ENCODE measurements around the gene ADRA2C.

ADRA2C gene

DNA sequence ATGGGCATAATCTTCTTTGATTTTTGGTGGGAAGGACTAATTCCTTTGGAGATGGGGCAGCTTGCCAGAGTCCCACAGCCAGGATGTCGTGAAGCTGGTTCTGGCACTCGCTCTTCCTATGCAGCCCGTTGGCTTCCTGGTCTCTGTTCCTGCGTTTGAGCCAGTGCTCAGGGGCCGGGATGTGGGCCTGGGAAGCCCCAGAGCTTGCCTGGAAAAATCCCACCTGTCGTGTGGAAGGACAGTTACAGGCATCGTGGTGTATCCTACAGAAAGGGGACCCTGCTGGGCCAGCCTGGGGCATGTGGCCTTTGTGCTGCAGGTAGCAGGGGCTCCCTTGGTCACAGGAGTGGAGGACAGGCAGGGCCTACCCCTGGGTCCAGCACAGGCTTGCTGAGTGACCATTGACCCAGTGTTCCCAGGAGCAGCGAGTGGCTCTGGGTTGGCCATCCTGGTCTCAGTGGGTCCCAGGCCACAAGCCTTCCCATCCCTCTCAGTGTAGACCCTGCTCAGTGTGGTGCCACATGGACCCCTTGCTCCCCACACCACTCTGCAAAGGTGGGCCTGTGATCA is 50.2 kb downstream of the ADRA2C start:
- no peak overlapping the region for H3K27ac Mint-ChIP-seq
- DNase-seq (ENCODE audit: low spot score in 2 of 2) (no peak), ATAC-seq (no peak)
- H3K4me3 Mint-ChIP-seq = no peak overlapping the region
- H3K9me3 Mint-ChIP-seq = no peaks in the 10 kb centered on the region
- no peaks in the 10 kb centered on the region for H3K4me1 Mint-ChIP-seq
- H3K36me3 Mint-ChIP-seq = no peaks in the 10 kb centered on the region

- H3K27ac Mint-ChIP-seq = no peak overlapping the region
Observed at GRCh38 chr4:3816983-3817960, 51.1 kb downstream of the ADRA2C start.

More at GRCh38 chr4:3816983-3817960, 51.1 kb downstream of the ADRA2C start:
- no peak overlapping the region for H3K4me3 Mint-ChIP-seq
- H3K9me3 Mint-ChIP-seq = no peaks in the 10 kb centered on the region
- H3K4me1 Mint-ChIP-seq = peaks cover 2% of the 10 kb centered on the region
- ATAC-seq (no peak), DNase-seq (ENCODE audit: low spot score in 2 of 2) (no peak)
- H3K36me3 Mint-ChIP-seq = no peaks in the 10 kb centered on the region

All from stimulated activated effector memory CD8-positive, alpha-beta T cell treated with anti-CD3 and anti-CD28 coated beads, Interleukin-12 subunit alpha, Interleukin-12 subunit beta, amount 100 ng/mL, for 72 hours (primary cell).